Ascending aorta (tissue), 2 donors: ENCODE results near the gene ZNF574. TPM values are rescaled to one million over a fixed set of nuclear protein-coding genes. Genes with fewer than 3 reads are reported as not detected.

Source experiments
- DNase-seq, 2 donors: peaks; one replicate each; pipeline ENCODE4 v3.0.0-alpha.2; 2019; ENCODE audit warnings: low spot score in 2 of 2
- H3K27ac ChIP-seq, 2 donors: fragments of 200-600 bp; sonication (generic); one replicate each; pipeline ENCODE4 v1.5.1; 2016 to 2017; ENCODE audit warnings: mild to moderate bottlenecking in 1 of 2
- H3K27me3 ChIP-seq: fragments of 200-600 bp; sonication (generic); one replicate; pipeline ENCODE4 v1.5.1; 2017
- H3K36me3 ChIP-seq, 2 donors: fragments of 200-600 bp; sonication (generic); one replicate each; pipeline ENCODE4 v1.5.1; 2016
- H3K4me1 ChIP-seq, 2 donors: fragments of 200-600 bp; sonication (generic); one replicate each; pipeline ENCODE4 v1.5.1; 2016 to 2017; ENCODE audit warnings: mild to moderate bottlenecking in 1 of 2
- H3K4me3 ChIP-seq, 2 donors: fragments of 200-600 bp; sonication (generic); one replicate each; pipeline ENCODE4 v1.5.1; 2016 to 2017; ENCODE audit warnings: mild to moderate bottlenecking in 1 of 2
- H3K9me3 ChIP-seq, 2 donors: fragments of 200-600 bp; sonication (generic); one replicate each; pipeline ENCODE4 v1.5.1; 2016
- CTCF ChIP-seq, 3 experiments: fragments of 200-600 bp in 2 of 3; fragments of 450-650 bp in 1 of 3; sonication (generic) in 2 of 3; IDR thresholded peaks; one replicate each; pipeline ENCODE4 v1.5.1; 2016 to 2019; ENCODE audit warnings: antibody characterized with exemption in 3 of 3, mild to moderate bottlenecking in 1 of 3, moderate library complexity in 1 of 3
- intact Hi-C: fragments of 100-400 bp; cut with DNase I; formaldehyde crosslinking; loops from one replicate; pipeline ENCODE4 v1.15.1; 2023
- total RNA-seq: library from RNA; depleted of rRNA; stranded (reverse); fragments of >200 nt; gene quantifications from one replicate; pipeline ENCODE4 v1.1.0, GENCODE V29; 2016

Gene ZNF574
- total RNA-seq, 1 donor from 2014 or later = 14.9 TPM

- no peak for DNase-seq
- intact Hi-C loops = no loop called here
- Histone ChIP-seq H3K27ac (no peak overlapping the region), H3K4me1 (peaks cover 5 to 6% of the 10 kb centered on the region in 2 donors), H3K4me3 (no peak overlapping the region), H3K27me3 (no peaks in the 10 kb centered on the region), H3K9me3 (no peaks in the 10 kb centered on the region), H3K36me3 (no peaks in the 10 kb centered on the region)
- TF ChIP-seq CTCF (IDR thresholded peaks at IDR 0.05) = no peak
These were observed 39.3 kb downstream of the ZNF574 start for GRCh38 chr19:42115219-42115618.

GRCh38 chr19:42115705-42116104, 39.7 kb downstream of the ZNF574 start:
- Histone ChIP-seq H3K27ac (no peak overlapping the region), H3K4me1 (peaks cover 5 to 6% of the 10 kb centered on the region in 2 donors), H3K36me3 (no peaks in the 10 kb centered on the region), H3K4me3 (no peak overlapping the region), H3K27me3 (no peaks in the 10 kb centered on the region), H3K9me3 (no peaks in the 10 kb centered on the region)
- TF ChIP-seq CTCF (IDR thresholded peaks at IDR 0.05) = no peak
- intact Hi-C loops = no loop called here
- no peak for DNase-seq

- Histone ChIP-seq H3K9me3 (no peaks in the 10 kb centered on the region), H3K4me3 (no peak overlapping the region), H3K36me3 (no peaks in the 10 kb centered on the region), H3K4me1 (peaks cover 5 to 6% of the 10 kb centered on the region in 2 donors), H3K27ac (no peak overlapping the region), H3K27me3 (no peaks in the 10 kb centered on the region)
- TF ChIP-seq CTCF (IDR thresholded peaks at IDR 0.05) = no peak
- DNase-seq = no peak
- intact Hi-C loops = no loop called here
These were observed 40.5 kb downstream of the ZNF574 start for GRCh38 chr19:42116308-42117075.

GRCh38 chr19:42117076-42117475, 41.1 kb downstream of the ZNF574 start:
- no peak for DNase-seq
- Histone ChIP-seq H3K4me1 (peaks cover 5 to 6% of the 10 kb centered on the region in 2 donors), H3K27ac (no peak overlapping the region), H3K4me3 (no peak overlapping the region), H3K27me3 (no peaks in the 10 kb centered on the region), H3K36me3 (no peaks in the 10 kb centered on the region), H3K9me3 (no peaks in the 10 kb centered on the region)
- intact Hi-C loops = no loop called here
- no peak for TF ChIP-seq CTCF (IDR thresholded peaks at IDR 0.05)

- Histone ChIP-seq H3K4me1 (no peaks in the 10 kb centered on the region), H3K36me3 (no peaks in the 10 kb centered on the region), H3K27ac (no peak overlapping the region), H3K9me3 (no peaks in the 10 kb centered on the region), H3K4me3 (no peak overlapping the region), H3K27me3 (no peaks in the 10 kb centered on the region)
- intact Hi-C loops = no loop called here
- TF ChIP-seq CTCF (IDR thresholded peaks at IDR 0.05) = no peak
- DNase-seq = no peak
These were observed 44.5 kb downstream of the ZNF574 start for GRCh38 chr19:42120276-42120980.
